ENCODE results near the gene CCDC39.

The CCDC39 gene

DNA sequence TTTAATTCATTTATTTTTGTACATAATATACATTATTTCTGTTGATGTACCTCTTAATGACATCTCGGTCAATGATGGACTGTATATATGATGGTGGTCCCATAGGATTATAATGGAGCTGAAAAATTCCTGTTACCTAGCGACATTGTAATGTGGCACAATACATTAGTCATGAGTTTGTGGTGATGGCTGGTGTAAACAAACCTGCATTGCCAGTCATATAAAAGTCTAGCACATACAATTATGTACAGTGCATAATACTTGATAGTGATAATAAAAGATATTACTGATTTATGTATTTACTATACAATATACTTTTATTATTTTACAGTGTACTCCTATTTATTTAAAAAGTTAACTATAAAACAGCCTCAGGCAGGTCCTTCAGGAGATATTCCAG lies 62.2 kb downstream of the CCDC39 start:
- no peak for DNase-seq (ENCODE audit: low spot score)
- no peak for TF ChIP-seq CTCF (IDR thresholded peaks at IDR 0.05; ENCODE audit: borderline replicate concordance, control extremely low read depth, extremely low read depth, insufficient read depth, missing control alignments)
- in situ Hi-C loops (cut with MboI; ENCODE audit: low sequenced_read_pairs, unreplicated experiment): no loop called here

DNA sequence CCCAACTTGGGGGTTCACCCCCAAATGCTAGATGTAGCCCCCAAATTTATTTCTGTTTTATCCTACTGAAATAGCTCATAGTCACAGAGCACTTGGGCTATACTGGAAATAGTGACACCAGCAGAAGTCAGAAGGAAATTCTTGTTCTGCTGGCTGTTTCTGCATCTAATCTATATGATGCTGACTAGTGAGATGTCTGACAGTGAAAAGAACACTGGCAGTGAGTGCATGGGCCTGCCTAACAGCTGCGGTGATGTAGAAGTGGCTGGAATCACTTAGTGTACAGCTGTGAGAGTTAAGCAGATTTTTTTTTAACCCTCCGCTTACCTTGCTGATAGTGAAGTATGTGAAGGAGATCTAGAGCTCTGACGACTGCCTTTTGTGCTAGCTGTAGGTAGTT lies 63.3 kb downstream of the CCDC39 start:
- DNase-seq (ENCODE audit: low spot score): no peak
- in situ Hi-C loops (cut with MboI; ENCODE audit: low sequenced_read_pairs, unreplicated experiment): no loop called here
- TF ChIP-seq CTCF (IDR thresholded peaks at IDR 0.05; ENCODE audit: borderline replicate concordance, control extremely low read depth, extremely low read depth, insufficient read depth, missing control alignments): no peak

DNA sequence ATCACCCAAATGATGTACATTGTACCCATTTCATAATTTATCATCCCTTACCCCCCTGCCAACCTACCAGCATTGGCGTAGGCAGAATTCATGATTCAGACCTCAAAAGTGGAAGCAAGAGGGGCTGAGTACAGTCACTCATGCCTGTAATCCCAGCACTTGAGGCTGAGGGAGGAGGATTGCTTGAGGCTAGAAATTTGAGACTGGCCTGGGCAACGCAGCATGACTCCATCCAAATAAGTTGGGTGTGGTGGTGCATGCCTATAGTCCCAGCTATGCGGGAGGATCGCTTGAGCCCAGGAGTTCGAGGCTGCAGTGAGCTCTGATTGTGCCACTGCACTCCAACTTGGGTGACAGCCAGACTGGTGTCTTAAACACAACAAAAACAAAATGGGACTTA lies 66.9 kb downstream of the CCDC39 start:
- in situ Hi-C loops (cut with MboI; ENCODE audit: low sequenced_read_pairs, unreplicated experiment): no loop called here
- no peak for DNase-seq (ENCODE audit: low spot score)
- no peak for TF ChIP-seq CTCF (IDR thresholded peaks at IDR 0.05; ENCODE audit: borderline replicate concordance, control extremely low read depth, extremely low read depth, insufficient read depth, missing control alignments)

GRCh38 chr3:180611006-180611405 lies 68.3 kb downstream of the CCDC39 start:
- no peak for DNase-seq (ENCODE audit: low spot score)
- TF ChIP-seq CTCF (IDR thresholded peaks at IDR 0.05; ENCODE audit: borderline replicate concordance, control extremely low read depth, extremely low read depth, insufficient read depth, missing control alignments): no peak
- in situ Hi-C loops (cut with MboI; ENCODE audit: low sequenced_read_pairs, unreplicated experiment): no loop called here

GRCh38 chr3:180601688-180602666 lies 77.3 kb downstream of the CCDC39 start, which contains the start of gene TTC14:
TSS of gene TTC14 (plus strand) at chr3:180602163. CDS start at chr3:180602262, 99 bp downstream.
- peak; percentile 37 for TF ChIP-seq CTCF (IDR thresholded peaks at IDR 0.05; ENCODE audit: borderline replicate concordance, control extremely low read depth, extremely low read depth, insufficient read depth, missing control alignments)

GRCh38 chr3:180600473-180600872 lies 78.8 kb downstream of the CCDC39 start:
- DNase-seq (ENCODE audit: low spot score): no peak
- in situ Hi-C loops (cut with MboI; ENCODE audit: low sequenced_read_pairs, unreplicated experiment): no loop called here
- TF ChIP-seq CTCF (IDR thresholded peaks at IDR 0.05; ENCODE audit: borderline replicate concordance, control extremely low read depth, extremely low read depth, insufficient read depth, missing control alignments): no peak

More at GRCh38 chr3:180601688-180602666, 77.3 kb downstream of the CCDC39 start, which contains the start of gene TTC14:
- peak; percentile 94 for DNase-seq (ENCODE audit: low spot score)
- in situ Hi-C loops (cut with MboI; ENCODE audit: low sequenced_read_pairs, unreplicated experiment): no loop called here
